Adrenal gland (tissue), 12 donors: ENCODE results near the gene GASK1B. TPM values are rescaled to one million over a fixed set of nuclear protein-coding genes. Genes with fewer than 3 reads are reported as not detected.

Experiments used
- DNase-seq, 7 donors: peaks; one replicate each; pipeline ENCODE4 v3.0.0-alpha.2; 2019 to 2020
- H3K27ac ChIP-seq, 5 donors: fragments of 200-600 bp; sonication (generic) in 4 of 5; 1 replicate in 3 of 5; 2 replicates in 2 of 5; pipeline versions ENCODE4 v1.5.1 to v1.8.0; 2016 to 2020; ENCODE audit warnings: mild to moderate bottlenecking in 1 of 5
- H3K27me3 ChIP-seq: fragments of 200-600 bp; 2 replicates; pipeline ENCODE4 v1.8.0; 2021
- H3K36me3 ChIP-seq, 2 donors: fragments of 200-600 bp; replicated peaks in 1 of 2; 1 replicate in 1 of 2; 2 replicates in 1 of 2; pipeline versions ENCODE4 v1.5.1 to v1.8.0; 2018 to 2022
- H3K4me1 ChIP-seq, 2 donors: fragments of 200-600 bp; replicated peaks in 1 of 2; 1 replicate in 1 of 2; 2 replicates in 1 of 2; pipeline versions ENCODE4 v1.5.1 to v1.8.0; 2018 to 2021
- H3K4me3 ChIP-seq, 4 donors: fragments of 200-600 bp; sonication (generic) in 3 of 4; one replicate each; pipeline ENCODE4 v1.5.1; 2016 to 2018
- H3K9me3 ChIP-seq, 3 donors: fragments of 200-600 bp; sonication (generic) in 1 of 3; replicated peaks in 1 of 3; 1 replicate in 2 of 3; 2 replicates in 1 of 3; pipeline versions ENCODE4 v1.5.1 to v1.8.0; 2016 to 2021
- CTCF ChIP-seq, 6 experiments: fragments of 450-650 bp in 4 of 6; fragments of 200-600 bp in 2 of 6; sonication (generic) in 1 of 6; IDR thresholded peaks; 1 replicate in 5 of 6; 2 replicates in 1 of 6; pipeline versions ENCODE4 v1.5.1 to v1.8.0; 2016 to 2021; ENCODE audit warnings: antibody characterized with exemption in 6 of 6, mild to moderate bottlenecking in 2 of 6, moderate library complexity in 1 of 6
- POLR2A ChIP-seq, 2 donors: fragments of 450-650 bp; IDR thresholded peaks; one replicate each; pipeline ENCODE4 v1.6.1; 2017; ENCODE audit warnings: antibody characterized with exemption in 2 of 2, mild to moderate bottlenecking in 2 of 2, moderate library complexity in 1 of 2
- WGBS, 4 donors: extraction: QIAGEN DNeasy Blood & Tissue Kit in 2 of 4; methylation state at CpG; one replicate each; pipeline versions ENCODE4 v1.1.5 to v1.1.7; 2013 to 2017; 5-methylcytosine and 5-hydroxymethylcytosine counted together
- intact Hi-C, 2 donors: fragments of 100-400 bp; cut with DNase I; formaldehyde crosslinking; loops; one replicate each; pipeline versions ENCODE4 v1.14.1 to v1.15.0; 2022 to 2023
- polyA plus RNA-seq, 3 donors: library from polyadenylated mRNA; stranded (reverse); fragments of 200-250 nt in 2 of 3; fragments of 350-450 nt in 1 of 3; fragmentation: Illumina TruSeq in 1 of 3; extraction: RNeasy Lipid Tissue Mini Kit (QIAGEN cat#74804) in 1 of 3; gene quantifications; one replicate each; pipeline ENCODE4 v1.2.3, GENCODE V29; 2013 to 2014
- total RNA-seq, 9 donors: library from RNA; depleted of rRNA in 4 of 9; stranded (reverse); fragments of >200 nt in 4 of 9; fragments of 120-200 nt in 1 of 9; fragmentation: NEBNext Ultra II Directional in 1 of 9; extraction: Animal tissue kit (Norgen Biotek cat#: 25700) in 1 of 9; gene quantifications; one replicate each; pipeline versions ENCODE4 v1.1.0 to v1.2.4, GENCODE V29; 2013 to 2023
- donor health status: healthy with polysubstance abuse.
- donor health status: Bipolar disorder and iron deficiency.
- donor health status: DM: yes; HTN: yes; CAD: no.
- donor health status: DM: no; HTN: no; CAD: no.
- donor health status: DM: no; HTN: no; CAD: no.
- donor health status: DM: yes; HTN: yes; CAD: no.

The GASK1B gene
- total and polyA plus RNA-seq, 12 donors, result 35.4 to 556 (median 306) TPM

GRCh38 chr4:158208963-158209640 lies 36.3 kb upstream of the GASK1B start:
- TF ChIP-seq POLR2A (IDR thresholded peaks at IDR 0.05), result no peak
- TF ChIP-seq CTCF (IDR thresholded peaks at IDR 0.05), result peak in 1 of 6 experiments; percentile 8
- 71 to 84% (median 81%) methylated on average over 5 of the region's 5 CpGs for WGBS, 4 donors
- Histone ChIP-seq H3K4me3 (no peak overlapping the region), H3K27ac (peak overlapping the region; percentile 27 to 99 (median 94)), H3K36me3 (no peaks in the 10 kb centered on the region), H3K27me3 (no peaks in the 10 kb centered on the region), H3K9me3 (no peaks in the 10 kb centered on the region), H3K4me1 (peaks cover 0 to 18% of the 10 kb centered on the region in 2 donors)
- DNase-seq, result no peak
- intact Hi-C loops, result no loop called here

GRCh38 chr4:158203929-158204328 lies 31.1 kb upstream of the GASK1B start:
- WGBS, 4 donors, result 95 to 99% (median 97%) methylated on average over 3 of the region's 3 CpGs
- H3K27ac ChIP-seq, result no peak overlapping the region
- H3K9me3 ChIP-seq, result no peaks in the 10 kb centered on the region
- no peak for DNase-seq
- H3K27me3 ChIP-seq, result no peaks in the 10 kb centered on the region
- H3K36me3 ChIP-seq, result no peaks in the 10 kb centered on the region
- peaks cover 0 to 3% of the 10 kb centered on the region in 2 donors for H3K4me1 ChIP-seq
- intact Hi-C loops, result no loop called here
- no peak for TF ChIP-seq POLR2A (IDR thresholded peaks at IDR 0.05)
- TF ChIP-seq CTCF (IDR thresholded peaks at IDR 0.05), result no peak
- no peak overlapping the region for H3K4me3 ChIP-seq

GRCh38 chr4:158203436-158203835 lies 30.6 kb upstream of the GASK1B start:
- Histone ChIP-seq H3K4me3 (no peak overlapping the region), H3K27ac (no peak overlapping the region), H3K4me1 (no peaks in the 10 kb centered on the region), H3K9me3 (no peaks in the 10 kb centered on the region), H3K36me3 (no peaks in the 10 kb centered on the region), H3K27me3 (no peaks in the 10 kb centered on the region)
- DNase-seq, result no peak
- WGBS, 4 donors, result 68 to 72% (median 70%) methylated on average over 2 of the region's 2 CpGs
- TF ChIP-seq POLR2A (IDR thresholded peaks at IDR 0.05), result no peak
- TF ChIP-seq CTCF (IDR thresholded peaks at IDR 0.05), result no peak
- intact Hi-C loops, result no loop called here

GRCh38 chr4:158202481-158202880 lies 29.7 kb upstream of the GASK1B start:
- intact Hi-C loops, result no loop called here

More at GRCh38 chr4:158202481-158202880, 29.7 kb upstream of the GASK1B start:
- DNase-seq, result no peak
- TF ChIP-seq POLR2A (IDR thresholded peaks at IDR 0.05), result no peak
- TF ChIP-seq CTCF (IDR thresholded peaks at IDR 0.05), result no peak
- Histone ChIP-seq H3K9me3 (no peaks in the 10 kb centered on the region), H3K27ac (no peak overlapping the region), H3K4me3 (no peak overlapping the region), H3K27me3 (no peaks in the 10 kb centered on the region), H3K36me3 (no peaks in the 10 kb centered on the region), H3K4me1 (no peaks in the 10 kb centered on the region)
- 39 to 62% (median 52%) methylated on average over 1 of the region's 1 CpG for WGBS, 4 donors
